Activated naive CD4-positive, alpha-beta T cell treated with anti-CD3 and anti-CD28 coated beads, Interleukin-2, amount 10 ng/mL, durations not matched to agents 7 days and 5 days (primary cell): Measurements from ENCODE around the gene ZKSCAN1.
A peak's percentile ranks its signal among the peaks of the same experiment; 100 is the strongest.
"Not testable (repeated sequence)": the region's sequence is repeated elsewhere in the genome, so short reads cannot be mapped to it uniquely, and the experiment has no call there.

Experiments used
- CTCF ChIA-PET: fragments of 350-600 bp; sonication (Branson Sonifier 250); formaldehyde crosslinking; loops from one replicate; lab custom pipeline; 2021; ENCODE audit warnings: antibody characterized with exemption; lab: Charles Lee
- DNase-seq: peaks from one replicate; pipeline ENCODE4 v3.0.0-alpha.2; 2020
- H3K27ac Mint-ChIP-seq: one replicate; pipeline ENCODE4 v1.8.0; 2021; ENCODE audit warnings: mild to moderate bottlenecking, moderate library complexity, mixed read lengths
- H3K27me3 Mint-ChIP-seq: one replicate; pipeline ENCODE4 v1.8.0; 2021; ENCODE audit warnings: mild to moderate bottlenecking, mixed read lengths
- H3K36me3 Mint-ChIP-seq: one replicate; pipeline ENCODE4 v1.8.0; 2021; ENCODE audit warnings: mixed read lengths
- H3K4me1 Mint-ChIP-seq: one replicate; pipeline ENCODE4 v1.8.0; 2021; ENCODE audit warnings: mixed read lengths
- H3K4me3 Mint-ChIP-seq: one replicate; pipeline ENCODE4 v1.8.0; 2021; ENCODE audit warnings: mild to moderate bottlenecking, moderate library complexity, mixed read lengths
- H3K9me3 Mint-ChIP-seq: one replicate; pipeline ENCODE4 v1.8.0; 2021; ENCODE audit warnings: mixed read lengths

The ZKSCAN1 gene

DNA sequence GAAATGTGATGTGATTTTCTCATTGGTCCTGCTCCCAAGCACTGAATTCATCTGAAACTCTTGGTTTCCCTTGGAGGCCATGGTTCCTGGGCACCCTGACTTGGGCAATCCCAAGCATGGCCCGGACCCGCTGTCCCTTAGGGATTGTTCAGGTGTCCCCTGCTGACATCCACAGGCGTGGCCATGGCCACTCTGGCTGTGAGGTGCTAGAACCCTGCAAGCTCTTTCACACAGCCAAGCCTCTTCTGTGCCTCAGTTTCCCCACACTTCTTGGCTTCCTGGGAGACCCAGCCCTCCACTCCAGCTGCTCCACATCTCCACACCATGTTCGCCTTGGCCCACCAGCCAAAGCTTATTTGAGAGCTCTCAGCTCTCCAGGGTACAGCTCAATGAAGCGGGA is 27.6 kb upstream of the ZKSCAN1 start:
- Mint-ChIP-seq H3K27me3 (peaks cover 49% of the 10 kb centered on the region), H3K9me3 (no peaks in the 10 kb centered on the region), H3K4me3 (no peak overlapping the region), H3K27ac (no peak overlapping the region), H3K4me1 (peaks cover 10% of the 10 kb centered on the region), H3K36me3 (no peaks in the 10 kb centered on the region)
- DNase-seq: no peak
- CTCF ChIA-PET: interaction anchor here (0.8 to 11.6 kb wide), 3 partner anchors 65 to 79 kb away, joined by 3 to 169 read pairs (median 4); partner anchors contain the start of gene TRIM4

GRCh38 chr7:99990460-99990852 is 24.9 kb upstream of the ZKSCAN1 start:
- no peaks in the 10 kb centered on the region for H3K9me3 Mint-ChIP-seq
- peaks cover 49% of the 10 kb centered on the region for H3K27me3 Mint-ChIP-seq
- H3K27ac Mint-ChIP-seq: no peak overlapping the region
- no peaks in the 10 kb centered on the region for H3K36me3 Mint-ChIP-seq
- DNase-seq: no peak
- CTCF ChIA-PET: interaction anchor here (1.1 to 11.6 kb wide), 14 partner anchors 10 to 142 kb away, joined by 3 to 169 read pairs (median 8); partner anchors contain the start of genes AZGP1, GJC3 and TRIM4
- H3K4me3 Mint-ChIP-seq: no peak overlapping the region
- H3K4me1 Mint-ChIP-seq: peaks cover 17% of the 10 kb centered on the region

GRCh38 chr7:99991543-99991942 is 23.9 kb upstream of the ZKSCAN1 start:
- H3K4me1 Mint-ChIP-seq: peaks cover 17% of the 10 kb centered on the region
- not testable (repeated sequence) for H3K9me3 Mint-ChIP-seq, H3K27ac Mint-ChIP-seq, DNase-seq, H3K4me3 Mint-ChIP-seq, H3K36me3 Mint-ChIP-seq
- peaks cover 46% of the 10 kb centered on the region for H3K27me3 Mint-ChIP-seq
- CTCF ChIA-PET: interaction anchor here (0.6 to 11.6 kb wide), 12 partner anchors 10 to 416 kb away, joined by 3 to 169 read pairs (median 4); partner anchors contain the start of genes AZGP1 and TRIM4

- CTCF ChIA-PET: interaction anchor here (0.6 to 11.6 kb wide), 14 partner anchors 9 to 415 kb away, joined by 3 to 169 read pairs (median 4); partner anchors contain the start of gene TRIM4
- Mint-ChIP-seq H3K9me3 (no peaks in the 10 kb centered on the region), H3K4me3 (no peak overlapping the region), H3K36me3 (peaks cover 2% of the 10 kb centered on the region), H3K27me3 (peaks cover 43% of the 10 kb centered on the region), H3K4me1 (peaks cover 26% of the 10 kb centered on the region), H3K27ac (no peak overlapping the region)
- DNase-seq: no peak
Observed at GRCh38 chr7:99992330-99993038, 22.9 kb upstream of the ZKSCAN1 start.

- Mint-ChIP-seq H3K27me3 (peaks cover 49% of the 10 kb centered on the region), H3K36me3 (peaks cover 2% of the 10 kb centered on the region), H3K4me1 (peaks cover 33% of the 10 kb centered on the region), H3K27ac (no peak overlapping the region), H3K4me3 (no peak overlapping the region), H3K9me3 (no peaks in the 10 kb centered on the region)
- DNase-seq: no peak
- CTCF ChIA-PET: interaction anchor here (0.9 to 11.6 kb wide), 8 partner anchors 9 to 135 kb away, joined by 4 to 169 read pairs (median 10); partner anchors contain the start of genes TRIM4, ZKSCAN1 and ZSCAN21
Observed at GRCh38 chr7:99994819-99995218, 20.6 kb upstream of the ZKSCAN1 start.

GRCh38 chr7:99996755-99997544 is 18.4 kb upstream of the ZKSCAN1 start:
- DNase-seq: no peak
- CTCF ChIA-PET: interaction anchor here (1.1 to 11.6 kb wide), 8 partner anchors 16 to 133 kb away, joined by 3 to 169 read pairs (median 4); partner anchors contain the start of genes TRIM4 and ZSCAN21
- peak overlapping the region; percentile 87 for H3K27ac Mint-ChIP-seq
- H3K27me3 Mint-ChIP-seq: peaks cover 43% of the 10 kb centered on the region
- peaks cover 2% of the 10 kb centered on the region for H3K36me3 Mint-ChIP-seq
- peak overlapping the region; percentile 66 for H3K4me3 Mint-ChIP-seq
- peaks cover 32% of the 10 kb centered on the region for H3K4me1 Mint-ChIP-seq
- H3K9me3 Mint-ChIP-seq: no peaks in the 10 kb centered on the region

GRCh38 chr7:99997545-99998137 is 17.8 kb upstream of the ZKSCAN1 start:
- CTCF ChIA-PET: interaction anchor here (1.1 to 11.6 kb wide), 5 partner anchors 15 to 132 kb away, joined by 3 to 169 read pairs (median 4); partner anchors contain the start of genes TRIM4 and ZSCAN21
- DNase-seq: peak; percentile 81

DNA sequence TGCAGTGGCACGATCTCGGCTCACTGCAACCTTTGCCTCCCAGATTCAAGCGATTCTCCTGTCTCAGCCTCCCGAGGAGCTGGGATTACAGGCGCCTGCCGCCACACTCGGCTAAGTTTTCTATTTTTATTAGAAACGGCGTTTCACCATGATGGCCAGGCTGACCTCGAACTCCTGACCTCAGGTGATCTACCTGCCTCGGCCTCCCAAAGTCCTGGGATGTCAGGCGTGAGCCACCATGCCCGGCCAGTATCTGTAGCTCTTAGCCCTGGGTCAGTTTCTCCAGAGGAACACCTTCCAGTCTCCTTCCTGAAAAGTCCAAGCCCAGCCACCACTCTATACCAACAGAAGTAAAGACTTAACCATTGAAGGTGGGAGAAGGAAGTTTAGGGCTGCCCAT is 15.2 kb upstream of the ZKSCAN1 start:
- Mint-ChIP-seq H3K27me3 (peaks cover 36% of the 10 kb centered on the region), H3K36me3 (peaks cover 2% of the 10 kb centered on the region), H3K27ac (no peak overlapping the region), H3K4me3 (no peak overlapping the region), H3K9me3 (no peaks in the 10 kb centered on the region), H3K4me1 (peaks cover 22% of the 10 kb centered on the region)
- no peak for DNase-seq
- CTCF ChIA-PET: no interaction called here

More at GRCh38 chr7:99997545-99998137, 17.8 kb upstream of the ZKSCAN1 start:
- Mint-ChIP-seq H3K27ac (peak overlapping the region; percentile 87), H3K4me3 (peak overlapping the region; percentile 66), H3K4me1 (peaks cover 29% of the 10 kb centered on the region), H3K9me3 (no peaks in the 10 kb centered on the region), H3K36me3 (peaks cover 2% of the 10 kb centered on the region), H3K27me3 (peaks cover 39% of the 10 kb centered on the region)

- Mint-ChIP-seq H3K27ac (no peak overlapping the region), H3K4me1 (peaks cover 6% of the 10 kb centered on the region), H3K27me3 (peaks cover 26% of the 10 kb centered on the region), H3K9me3 (no peaks in the 10 kb centered on the region), H3K4me3 (no peak overlapping the region), H3K36me3 (no peaks in the 10 kb centered on the region)
- CTCF ChIA-PET: interaction anchor here (0.6 to 1.7 kb wide), 3 partner anchors 10 to 258 kb away, joined by 3 to 6 read pairs (median 4); no protein-coding TSS in a partner anchor
- no peak for DNase-seq
Observed at GRCh38 chr7:100003711-100004661, 11.4 kb upstream of the ZKSCAN1 start.

- Mint-ChIP-seq H3K9me3 (no peaks in the 10 kb centered on the region), H3K27ac (no peak overlapping the region), H3K36me3 (no peaks in the 10 kb centered on the region), H3K4me1 (peaks cover 8% of the 10 kb centered on the region), H3K4me3 (no peak overlapping the region), H3K27me3 (peaks cover 28% of the 10 kb centered on the region)
- CTCF ChIA-PET: interaction anchor here (1.1 kb wide), 1 partner anchor 24 kb away, joined by 3 read pairs; no protein-coding TSS in a partner anchor
- no peak for DNase-seq
Observed at GRCh38 chr7:100007887-100008286, 7.5 kb upstream of the ZKSCAN1 start.

GRCh38 chr7:100008525-100008924 is 6.9 kb upstream of the ZKSCAN1 start:
- Mint-ChIP-seq H3K9me3 (no peaks in the 10 kb centered on the region), H3K4me3 (no peak overlapping the region), H3K27me3 (peaks cover 25% of the 10 kb centered on the region), H3K4me1 (peaks cover 10% of the 10 kb centered on the region), H3K27ac (no peak overlapping the region), H3K36me3 (no peaks in the 10 kb centered on the region)
- CTCF ChIA-PET: interaction anchor here (1.1 kb wide), 1 partner anchor 23 kb away, joined by 3 read pairs; no protein-coding TSS in a partner anchor
- no peak for DNase-seq

DNA sequence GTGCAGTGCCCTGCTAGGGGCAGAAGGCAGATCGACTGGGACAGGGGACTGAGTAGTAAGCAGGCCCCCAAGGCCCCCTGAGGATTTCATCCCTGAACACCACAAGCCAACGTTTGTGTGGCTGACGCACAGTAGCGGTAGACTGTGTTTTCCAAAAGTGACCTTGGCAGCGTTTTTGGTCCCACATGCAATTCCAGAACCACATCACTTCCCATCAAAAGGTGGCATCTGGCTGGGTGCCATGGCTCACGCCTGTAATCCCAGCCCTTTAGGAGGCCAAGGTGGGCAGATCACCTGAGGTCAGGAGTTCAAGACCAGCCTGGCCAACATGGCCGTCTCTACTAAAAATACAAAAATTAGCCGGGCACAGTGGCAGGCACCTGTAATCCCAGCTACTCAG is 5.4 kb upstream of the ZKSCAN1 start:
- CTCF ChIA-PET, H3K36me3 Mint-ChIP-seq, H3K4me3 Mint-ChIP-seq, H3K27ac Mint-ChIP-seq, H3K9me3 Mint-ChIP-seq, DNase-seq: not testable (repeated sequence)
- Mint-ChIP-seq H3K4me1 (peaks cover 12% of the 10 kb centered on the region), H3K27me3 (peaks cover 20% of the 10 kb centered on the region)

GRCh38 chr7:100010901-100011300 is 4.5 kb upstream of the ZKSCAN1 start:
- DNase-seq: no peak
- CTCF ChIA-PET: no interaction called here
- H3K4me3 Mint-ChIP-seq: no peak overlapping the region
- H3K4me1 Mint-ChIP-seq: peaks cover 17% of the 10 kb centered on the region
- peaks cover under 1% of the 10 kb centered on the region for H3K36me3 Mint-ChIP-seq
- H3K27ac Mint-ChIP-seq: no peak overlapping the region
- H3K9me3 Mint-ChIP-seq: no peaks in the 10 kb centered on the region
- peaks cover 20% of the 10 kb centered on the region for H3K27me3 Mint-ChIP-seq
